ENCODE results near the gene CIB2.
A peak's percentile ranks its signal among the peaks of the same experiment; 100 is the strongest.

CIB2 gene

GRCh38 chr15:78083687-78084448 lies 47.4 kb downstream of the CIB2 start:
- DNase-seq (ENCODE audit: low spot score) = no peak

GRCh38 chr15:78083186-78083585 lies 48.1 kb downstream of the CIB2 start:
- no peak for DNase-seq (ENCODE audit: low spot score)

GRCh38 chr15:78082743-78083110 lies 48.5 kb downstream of the CIB2 start:
- no peak for DNase-seq (ENCODE audit: low spot score)

- no peak for DNase-seq (ENCODE audit: low spot score)
These were observed 49.0 kb downstream of the CIB2 start for GRCh38 chr15:78082106-78082742.

GRCh38 chr15:78080088-78080460 lies 51.2 kb downstream of the CIB2 start:
- no peak for DNase-seq (ENCODE audit: low spot score)

- DNase-seq (ENCODE audit: low spot score) = no peak
These were observed 51.8 kb downstream of the CIB2 start for GRCh38 chr15:78079298-78080087.

- no peak for DNase-seq (ENCODE audit: low spot score)
These were observed 53.4 kb downstream of the CIB2 start for GRCh38 chr15:78077871-78078210.

- peak; percentile 69 for DNase-seq (ENCODE audit: low spot score)
These were observed 54.0 kb downstream of the CIB2 start, which contains the start of gene TBC1D2B for GRCh38 chr15:78077053-78077870. Gene TBC1D2B (minus strand): TSS chr15:78077711. CDS start chr15:78077652, 59 bp downstream.

GRCh38 chr15:78076231-78077052 lies 54.8 kb downstream of the CIB2 start:
- no peak for DNase-seq (ENCODE audit: low spot score)

- no peak for DNase-seq (ENCODE audit: low spot score)
These were observed 55.6 kb downstream of the CIB2 start for GRCh38 chr15:78075490-78076230.

GRCh38 chr15:78073046-78073787 lies 58.0 kb downstream of the CIB2 start:
- DNase-seq (ENCODE audit: low spot score) = no peak

- peak; percentile 84 for DNase-seq (ENCODE audit: low spot score)
These were observed 59.0 kb downstream of the CIB2 start for GRCh38 chr15:78072080-78072892.

GRCh38 chr15:78071383-78071782 lies 59.9 kb downstream of the CIB2 start:
- DNase-seq (ENCODE audit: low spot score) = no peak

- peak; percentile 50 for DNase-seq (ENCODE audit: low spot score)
These were observed 61.1 kb downstream of the CIB2 start for GRCh38 chr15:78070049-78070700.

- DNase-seq (ENCODE audit: low spot score) = no peak
These were observed 61.7 kb downstream of the CIB2 start for GRCh38 chr15:78069462-78070029.

- no peak for DNase-seq (ENCODE audit: low spot score)
These were observed 62.2 kb downstream of the CIB2 start for GRCh38 chr15:78069052-78069414.

GRCh38 chr15:78067328-78068228 lies 63.7 kb downstream of the CIB2 start:
- no peak for DNase-seq (ENCODE audit: low spot score)

Measured in Ammon's horn (tissue), 1 donor.